Fibroblast of lung (primary cell): Measurements from ENCODE around the gene SSBP3. TPM values are rescaled to one million over a fixed set of nuclear protein-coding genes. Genes with fewer than 3 reads are reported as not detected.

Source experiments
- DNase-seq, 2 donors: peaks; one replicate each; pipeline versions ENCODE4 v3.0.0 to v3.0.0-alpha.2; 2010; ENCODE audit warnings: low read depth in 2 of 2
- H2AFZ ChIP-seq: 2 replicates; pipeline ENCODE4 v1.5.1; 2012; ENCODE audit warnings: low read length, control low read depth, inconsistent platforms
- H3K27ac ChIP-seq: 2 replicates; pipeline ENCODE4 v1.5.1; 2011; ENCODE audit warnings: low read length, control low read depth; ENCODE audit not compliant: insufficient read depth
- H3K27me3 ChIP-seq: 2 replicates; pipeline ENCODE4 v1.5.1; 2011; ENCODE audit warnings: mild to moderate bottlenecking, low read length; ENCODE audit not compliant: control insufficient read depth, insufficient read depth
- H3K36me3 ChIP-seq: 2 replicates; pipeline ENCODE4 v1.5.1; 2011; ENCODE audit warnings: low read length; ENCODE audit not compliant: control insufficient read depth, insufficient read depth
- H3K4me1 ChIP-seq: 2 replicates; pipeline ENCODE4 v1.5.1; 2011; ENCODE audit warnings: low read length; ENCODE audit not compliant: control insufficient read depth, insufficient read depth; ENCODE audit errors: extremely low read depth
- H3K4me2 ChIP-seq: 2 replicates; pipeline ENCODE4 v1.5.1; 2011; ENCODE audit warnings: low read length, control low read depth; ENCODE audit not compliant: insufficient read depth; ENCODE audit errors: extremely low read depth
- H3K4me3 ChIP-seq, 4 experiments: fragments of 200-600 bp in 1 of 4; sonication (generic) in 1 of 4; replicated peaks in 1 of 4; 2 replicates each; pipeline ENCODE4 v1.5.1; 2011 to 2016; ENCODE audit warnings: low read length in 4 of 4, low read depth in 3 of 4, mild to moderate bottlenecking in 3 of 4, control low read depth in 2 of 4, inconsistent platforms in 1 of 4, mixed read lengths in 1 of 4; ENCODE audit not compliant: insufficient read depth in 1 of 4; ENCODE audit errors: control extremely low read depth in 1 of 4
- H3K79me2 ChIP-seq: 2 replicates; pipeline ENCODE4 v1.5.1; 2012; ENCODE audit warnings: mild to moderate bottlenecking, low read length, inconsistent platforms; ENCODE audit not compliant: control insufficient read depth, insufficient read depth
- H3K9ac ChIP-seq: 2 replicates; pipeline ENCODE4 v1.5.1; 2011; ENCODE audit warnings: mild to moderate bottlenecking, low read length, control low read depth; ENCODE audit not compliant: insufficient read depth
- H3K9me3 ChIP-seq: 2 replicates; pipeline ENCODE4 v1.5.1; 2012; ENCODE audit warnings: low read depth, low read length; ENCODE audit not compliant: control insufficient read depth, insufficient read depth
- H4K20me1 ChIP-seq: 2 replicates; pipeline ENCODE4 v1.5.1; 2011; ENCODE audit warnings: low read length; ENCODE audit not compliant: control insufficient read depth, insufficient read depth; ENCODE audit errors: extremely low read depth
- CTCF ChIP-seq, 2 donors: IDR thresholded peaks in 1 of 2; conservative IDR thresholded peaks in 1 of 2; 1 replicate in 1 of 2; 2 replicates in 1 of 2; pipeline ENCODE4 v1.5.1; 2011 to 2012; ENCODE audit warnings: low read length in 2 of 2, control low read depth in 1 of 2, inconsistent platforms in 1 of 2, low read depth in 1 of 2, mild to moderate bottlenecking in 1 of 2
- EZH2 ChIP-seq: IDR thresholded peaks from 2 replicates; pipeline ENCODE4 v1.5.1; 2012; ENCODE audit warnings: low read length, control low read depth, mild to moderate bottlenecking; ENCODE audit errors: missing control alignments
- polyA plus RNA-seq, 2 donors: library from polyadenylated mRNA; depleted of rRNA in 1 of 2; stranded (reverse) in 1 of 2; unstranded in 1 of 2; fragments of >200 nt; gene quantifications; 2 replicates each; pipeline ENCODE4 v1.2.1, GENCODE V29; 2011 to 2012; ENCODE audit warnings: missing spikeins in 1 of 2
- total RNA-seq: library from RNA; depleted of rRNA; stranded (reverse); fragments of >200 nt; gene quantifications from 2 replicates; pipeline ENCODE4 v1.2.1, GENCODE V29; 2014

The SSBP3 gene
- total and polyA plus RNA-seq, 2 donors (not counting 1 experiment from before 2014, with no cell fraction given): 9.4 to 26.4 TPM

GRCh38 chr1:54367613-54368012 lies 38.6 kb downstream of the SSBP3 start:
- Histone ChIP-seq H3K4me3 (no peak overlapping the region), H3K27me3 (no peaks in the 10 kb centered on the region), H3K9me3 (no peaks in the 10 kb centered on the region), H2AFZ (no peak overlapping the region), H3K79me2 (no peaks in the 10 kb centered on the region), H4K20me1 (no peaks in the 10 kb centered on the region), H3K9ac (no peak overlapping the region), H3K27ac (no peak overlapping the region), H3K4me1 (no peaks in the 10 kb centered on the region), H3K36me3 (no peaks in the 10 kb centered on the region), H3K4me2 (peak overlapping the region; percentile 9)
- DNase-seq: no peak
- TF ChIP-seq CTCF (conservative IDR thresholded peaks at IDR 0.05 in 1 of 2, IDR thresholded peaks at IDR 0.05 in 1 of 2; ENCODE audit: low read depth in 1 of 2, low read length in 2 of 2): no peak
- TF ChIP-seq EZH2: no peak

GRCh38 chr1:54365847-54366246 lies 40.3 kb downstream of the SSBP3 start:
- Histone ChIP-seq H2AFZ (no peak overlapping the region), H3K36me3 (no peaks in the 10 kb centered on the region), H3K79me2 (no peaks in the 10 kb centered on the region), H4K20me1 (no peaks in the 10 kb centered on the region), H3K27ac (no peak overlapping the region), H3K4me3 (no peak overlapping the region), H3K4me1 (no peaks in the 10 kb centered on the region), H3K9me3 (no peaks in the 10 kb centered on the region), H3K4me2 (no peak overlapping the region), H3K9ac (no peak overlapping the region), H3K27me3 (no peaks in the 10 kb centered on the region)
- TF ChIP-seq CTCF (conservative IDR thresholded peaks at IDR 0.05 in 1 of 2, IDR thresholded peaks at IDR 0.05 in 1 of 2; ENCODE audit: low read depth in 1 of 2, low read length in 2 of 2): no peak
- TF ChIP-seq EZH2: no peak
- no peak for DNase-seq

GRCh38 chr1:54365398-54365797 lies 40.8 kb downstream of the SSBP3 start:
- H3K79me2 ChIP-seq: no peaks in the 10 kb centered on the region
- DNase-seq: no peak
- H3K4me2 ChIP-seq: no peak overlapping the region
- no peaks in the 10 kb centered on the region for H3K27me3 ChIP-seq
- H3K9me3 ChIP-seq: no peaks in the 10 kb centered on the region
- no peaks in the 10 kb centered on the region for H4K20me1 ChIP-seq
- H3K4me3 ChIP-seq: no peak overlapping the region
- H2AFZ ChIP-seq: no peak overlapping the region
- H3K9ac ChIP-seq: no peak overlapping the region
- TF ChIP-seq EZH2 (no peak), CTCF (conservative IDR thresholded peaks at IDR 0.05 in 1 of 2, IDR thresholded peaks at IDR 0.05 in 1 of 2; ENCODE audit: low read depth in 1 of 2, low read length in 2 of 2) (no peak)
- no peaks in the 10 kb centered on the region for H3K36me3 ChIP-seq
- no peak overlapping the region for H3K27ac ChIP-seq
- no peaks in the 10 kb centered on the region for H3K4me1 ChIP-seq
